GM12878 (cell line): ENCODE data around the gene ADAMTS17. TPM values are rescaled to one million over a fixed set of nuclear protein-coding genes. Genes with fewer than 3 reads are reported as not detected.

Source experiments
- ATAC-seq: fragments of 200-7000 bp; cut with Tn5 transposase; 3 replicates; pipeline ENCODE4 v1.9.1; 2020; ENCODE audit warnings: mild to moderate bottlenecking, moderate library complexity
- BruUV-seq: library from RNA; stranded (reverse); fragments of 400-500 nt; replicated peaks from 2 replicates; lab custom pipeline; 2021; lab: Mats Ljungman, UMichigan
- CTCF ChIA-PET: fragments of 300-600 bp; sonication (Branson Sonifier 250); formaldehyde crosslinking; extraction: SDS; loops from one replicate; lab custom pipeline; 2021; ENCODE audit warnings: inconsistent platforms; lab: Yijun Ruan, JAX
- POLR2A ChIA-PET: fragments of 350-600 bp; formaldehyde crosslinking; extraction: SDS; loops from one replicate; lab custom pipeline; 2021; ENCODE audit warnings: inconsistent platforms; lab: Charles Lee
- RAD21 ChIA-PET: fragments of 300-600 bp; sonication (Branson Sonifier 250); formaldehyde crosslinking; loops from one replicate; lab custom pipeline; 2023; ENCODE audit warnings: antibody characterized with exemption; ENCODE audit not compliant: unreplicated experiment; lab: Charles Lee
- SMC1A ChIA-PET: fragments of 300-600 bp; sonication (Branson Sonifier 250); formaldehyde crosslinking; loops from one replicate; lab custom pipeline; 2023; ENCODE audit not compliant: unreplicated experiment, uncharacterized antibody; lab: Charles Lee
- DNase-seq: peaks from one replicate; pipeline ENCODE4 v3.0.0-alpha.2; 2011; ENCODE audit warnings: low read depth, low spot score
- FAIRE-seq: peaks from 3 replicates; lab custom pipeline; 2011; peaks lifted over from hg19 to GRCh38; lab: Jason Lieb, UNC
- H2AFZ ChIP-seq: 2 replicates; pipeline ENCODE4 v1.6.0; 2011; ENCODE audit warnings: low read depth, low read length, control low read depth; ENCODE audit not compliant: control insufficient read depth
- H3K27ac ChIP-seq: 2 replicates; pipeline ENCODE4 v1.5.1; 2011; ENCODE audit warnings: control low read depth; ENCODE audit not compliant: control insufficient read depth, insufficient read depth
- H3K27me3 ChIP-seq, 2 experiments: replicated peaks in 1 of 2; 2 replicates each; pipeline versions ENCODE4 v1.6.0 to v1.6.1; 2011; ENCODE audit warnings: low read length in 1 of 2; ENCODE audit not compliant: control insufficient read depth in 2 of 2, insufficient read depth in 2 of 2
- H3K36me3 ChIP-seq, 2 experiments: 2 replicates each; pipeline ENCODE4 v1.5.1; 2011; ENCODE audit warnings: low read length in 1 of 2; ENCODE audit not compliant: control insufficient read depth in 2 of 2, insufficient read depth in 2 of 2
- H3K4me1 ChIP-seq: 2 replicates; pipeline ENCODE4 v1.6.1; 2011; ENCODE audit warnings: mild to moderate bottlenecking, low read length, moderate library complexity, mixed read lengths; ENCODE audit not compliant: control insufficient read depth, insufficient read depth
- H3K4me2 ChIP-seq: 2 replicates; pipeline ENCODE4 v1.6.0; 2011; ENCODE audit warnings: control low read depth; ENCODE audit not compliant: control insufficient read depth, insufficient read depth
- H3K4me3 ChIP-seq: fragments of 200-600 bp; sonication (generic); 2 replicates; pipeline ENCODE4 v1.5.1; 2016
- H3K79me2 ChIP-seq: 2 replicates; pipeline ENCODE4 v1.6.0; 2011; ENCODE audit warnings: low read length; ENCODE audit not compliant: control insufficient read depth, insufficient read depth
- H3K9ac ChIP-seq: 2 replicates; pipeline ENCODE4 v1.8.0; 2011; ENCODE audit warnings: low read length, control low read depth, mixed read lengths; ENCODE audit not compliant: control insufficient read depth, insufficient read depth
- H3K9me3 ChIP-seq: replicated peaks from 3 replicates; pipeline ENCODE4 v1.5.1; 2011; ENCODE audit warnings: mild to moderate bottlenecking, low read length; ENCODE audit not compliant: control insufficient read depth, insufficient read depth
- H4K20me1 ChIP-seq: 2 replicates; pipeline ENCODE4 v1.6.0; 2011; ENCODE audit not compliant: control insufficient read depth, insufficient read depth
- ATF7 ChIP-seq: fragments of 450-650 bp; IDR thresholded peaks from 2 replicates; pipeline ENCODE4 v1.6.1; 2016; ENCODE audit warnings: low read depth, mild to moderate bottlenecking
- ESRRA ChIP-seq: IDR thresholded peaks from 2 replicates; pipeline ENCODE4 v1.6.1; 2012; ENCODE audit warnings: mild to moderate bottlenecking, low read length, improper control_type of control experiment
- JUNB ChIP-seq: IDR thresholded peaks from 2 replicates; pipeline ENCODE4 v1.6.1; 2016; ENCODE audit warnings: antibody characterized with exemption, mild to moderate bottlenecking
- POLR2A ChIP-seq: IDR thresholded peaks from 2 replicates; pipeline ENCODE4 v1.6.1; 2011; ENCODE audit warnings: low read depth, mild to moderate bottlenecking, low read length
- RB1 ChIP-seq: fragments of 450-650 bp; formaldehyde crosslinking; IDR thresholded peaks from 2 replicates; pipeline ENCODE4 v1.6.1; 2017; ENCODE audit warnings: mild to moderate bottlenecking, borderline replicate concordance
- RFX5 ChIP-seq: IDR thresholded peaks from 2 replicates; pipeline ENCODE4 v1.6.1; 2011; ENCODE audit warnings: low read depth, low read length, improper control_type of control experiment
- SPI1 ChIP-seq: IDR thresholded peaks from 2 replicates; pipeline ENCODE4 v1.6.1; 2011; ENCODE audit warnings: low read depth, mild to moderate bottlenecking, low read length, moderate library complexity, borderline replicate concordance; ENCODE audit not compliant: insufficient read depth
- STAT1 ChIP-seq: fragments of 450-650 bp; conservative IDR thresholded peaks from 2 replicates; pipeline ENCODE4 v1.6.1; 2014; ENCODE audit warnings: antibody characterized with exemption, mild to moderate bottlenecking
- SUZ12 ChIP-seq: fragments of 200-600 bp; sonication (generic); IDR thresholded peaks from one replicate; pipeline ENCODE4 v1.6.1; 2018; ENCODE audit warnings: antibody characterized with exemption, mild to moderate bottlenecking; ENCODE audit not compliant: unreplicated experiment
- WRNIP1 ChIP-seq: IDR thresholded peaks from 2 replicates; pipeline ENCODE4 v1.6.1; 2011; ENCODE audit warnings: low read depth, low read length, improper control_type of control experiment, borderline replicate concordance
- ZNF622 ChIP-seq: fragments of 450-650 bp; IDR thresholded peaks from 2 replicates; pipeline ENCODE4 v1.6.1; 2017; ENCODE audit warnings: mild to moderate bottlenecking, inconsistent platforms
- ZSCAN29 ChIP-seq: fragments of 450-650 bp; IDR thresholded peaks from 2 replicates; pipeline ENCODE4 v1.6.1; 2017; ENCODE audit warnings: mild to moderate bottlenecking, moderate library complexity
- WGBS: methylation state at CpG from one replicate; pipeline ENCODE4 v1.1.6; 2016; ENCODE audit warnings: low lambda C conversion rate; ENCODE audit not compliant: insufficient replicate concordance, insufficient coverage; ENCODE audit errors: missing lambda C conversion rate; 5-methylcytosine and 5-hydroxymethylcytosine counted together
- in situ Hi-C: fragments of 300-500 bp; cut with MboI; formaldehyde crosslinking; loops from 9 replicates; pipeline ENCODE4 v1.14.3; 2018; ENCODE audit warnings: mixed read lengths
- intact Hi-C: fragments of 100-400 bp; cut with micrococcal nuclease; formaldehyde crosslinking; loops from one replicate; pipeline ENCODE4 v1.14.2; 2022; ENCODE audit not compliant: unreplicated experiment
- polyA plus RNA-seq, 11 experiments: library from polyadenylated mRNA; depleted of rRNA in 4 of 11; unstranded in 6 of 11; stranded (reverse) in 5 of 11; fragments of >200 nt; fragmentation: Nextera tagmentation in 4 of 11; fragmentation: Illumina TruSeq in 1 of 11; extraction: Ambion mirVana in 4 of 11; extraction: Trizol in 1 of 11; gene quantifications; 1 replicate in 1 of 11; 2 replicates in 10 of 11; pipeline versions ENCODE4 v1.2.1 to v1.2.3, GENCODE V29; 2011 to 2016; ENCODE audit warnings: inconsistent platforms in 2 of 11, missing spikeins in 2 of 11, low read depth in 1 of 11
- total RNA-seq, 4 experiments: library from RNA; depleted of rRNA in 3 of 4; stranded (reverse); fragments of >200 nt in 3 of 4; fragmentation: Illumina TruSeq in 1 of 4; extraction: Trizol in 1 of 4; gene quantifications; 2 replicates each; pipeline versions ENCODE4 v1.2.1 to v1.2.3, GENCODE V29; 2013 to 2021
- TF ChIP-seq, protein P1 (sequence below): fragments of 450-650 bp; IDR thresholded peaks from 2 replicates; pipeline ENCODE4 v1.6.1; 2016; ENCODE audit warnings: mild to moderate bottlenecking
- TF ChIP-seq, protein P2 (sequence below): fragments of 450-650 bp; formaldehyde crosslinking; IDR thresholded peaks from 2 replicates; pipeline ENCODE4 v1.4.0; 2022; ENCODE audit warnings: mild to moderate bottlenecking, moderate library complexity
- TF ChIP-seq, protein P3 (sequence below): fragments of 150-350 bp; IDR thresholded peaks from 2 replicates; pipeline ENCODE4 v1.6.1; 2016; ENCODE audit warnings: low read depth, low read length
- TF ChIP-seq, protein P4 (sequence below): fragments of 450-650 bp; IDR thresholded peaks from 2 replicates; pipeline ENCODE4 v1.6.1; 2017; ENCODE audit warnings: low read depth, mild to moderate bottlenecking, moderate library complexity

The ADAMTS17 gene
- total and polyA plus RNA-seq, 10 of the 15 experiments (the other 5 are each of a cell fraction or from before 2014, with no cell fraction given): 0.04 to 0.50 (median 0.10) TPM; not detected in 4

DNA sequence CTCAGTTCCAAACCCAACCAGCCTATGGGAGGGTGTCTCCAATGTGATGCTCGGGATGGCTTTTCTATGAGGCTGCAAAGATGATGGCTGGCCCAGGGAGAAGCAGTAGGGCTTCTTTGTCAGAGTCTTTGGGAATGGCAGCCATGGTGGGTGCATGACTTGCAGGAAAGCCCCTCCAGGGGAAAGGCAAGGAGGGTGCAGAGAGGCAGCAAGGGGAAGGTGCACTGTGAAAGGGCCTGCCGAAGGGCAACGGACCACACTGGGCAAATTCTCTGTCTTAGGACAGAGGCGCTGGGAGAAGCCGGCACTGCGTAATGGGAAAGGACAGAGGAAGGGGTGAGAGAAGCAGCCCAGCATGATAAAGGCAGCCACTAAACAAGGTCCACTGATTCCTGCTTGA is 305.8 kb downstream of the ADAMTS17 start (continued):
- TF ChIP-seq SUZ12: no peak

DNA sequence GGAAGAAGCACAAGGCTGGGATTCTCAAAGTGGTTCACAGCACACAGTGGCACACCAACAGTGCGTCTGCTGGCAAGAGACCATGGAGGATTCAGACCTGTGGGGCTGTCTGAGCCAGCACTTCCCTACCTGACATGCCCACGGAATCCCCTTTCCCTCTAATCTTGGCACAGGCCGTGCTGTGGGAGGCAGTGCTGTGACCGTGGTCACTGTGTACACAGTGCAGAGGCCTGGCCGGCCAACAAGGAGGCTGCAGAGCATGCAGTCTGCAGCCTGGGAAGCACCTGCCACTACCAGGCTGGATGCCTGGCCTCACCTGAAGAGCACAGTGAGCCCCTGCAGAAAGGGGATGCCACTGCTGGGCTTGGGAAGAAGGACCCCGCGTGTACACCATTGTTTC is 307.6 kb downstream of the ADAMTS17 start:
- no peaks in the 10 kb centered on the region; a peak in 1 of 4 replicates for H3K27me3 ChIP-seq
- DNase-seq (no peak), FAIRE-seq (no peak), ATAC-seq (no peak)
- no peak overlapping the region for H2AFZ ChIP-seq
- no peaks in the 10 kb centered on the region for H3K79me2 ChIP-seq
- whole genome bisulfite sequencing: 8% methylated on average over 7 of the region's 7 CpGs
- in situ Hi-C loops: no loop called here
- H3K4me3 ChIP-seq: no peak overlapping the region
- ChIA-PET SMC1A (interaction anchor here (1.3 kb wide), 1 partner anchor 124 kb away, joined by 3 read pairs; no protein-coding TSS in a partner anchor), POLR2A (no interaction called here), CTCF (no interaction called here), RAD21 (no interaction called here)
- H3K9ac ChIP-seq: no peak overlapping the region
- BruUV-seq: no TSS peak
- no peaks in the 10 kb centered on the region for H3K36me3 ChIP-seq
- no peaks in the 10 kb centered on the region; the same call in 1 of the 3 replicates for H3K9me3 ChIP-seq
- no peaks in the 10 kb centered on the region for H4K20me1 ChIP-seq
- intact Hi-C loops: no loop called here
- H3K27ac ChIP-seq: no peak overlapping the region
- no peak overlapping the region for H3K4me2 ChIP-seq
- no peaks in the 10 kb centered on the region for H3K4me1 ChIP-seq
- no peak for TF ChIP-seq ZNF622
- no peak for TF ChIP-seq JUNB
- TF ChIP-seq, protein P1, sequence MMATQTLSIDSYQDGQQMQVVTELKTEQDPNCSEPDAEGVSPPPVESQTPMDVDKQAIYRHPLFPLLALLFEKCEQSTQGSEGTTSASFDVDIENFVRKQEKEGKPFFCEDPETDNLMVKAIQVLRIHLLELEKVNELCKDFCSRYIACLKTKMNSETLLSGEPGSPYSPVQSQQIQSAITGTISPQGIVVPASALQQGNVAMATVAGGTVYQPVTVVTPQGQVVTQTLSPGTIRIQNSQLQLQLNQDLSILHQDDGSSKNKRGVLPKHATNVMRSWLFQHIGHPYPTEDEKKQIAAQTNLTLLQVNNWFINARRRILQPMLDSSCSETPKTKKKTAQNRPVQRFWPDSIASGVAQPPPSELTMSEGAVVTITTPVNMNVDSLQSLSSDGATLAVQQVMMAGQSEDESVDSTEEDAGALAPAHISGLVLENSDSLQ: no peak
- TF ChIP-seq, protein P2, sequence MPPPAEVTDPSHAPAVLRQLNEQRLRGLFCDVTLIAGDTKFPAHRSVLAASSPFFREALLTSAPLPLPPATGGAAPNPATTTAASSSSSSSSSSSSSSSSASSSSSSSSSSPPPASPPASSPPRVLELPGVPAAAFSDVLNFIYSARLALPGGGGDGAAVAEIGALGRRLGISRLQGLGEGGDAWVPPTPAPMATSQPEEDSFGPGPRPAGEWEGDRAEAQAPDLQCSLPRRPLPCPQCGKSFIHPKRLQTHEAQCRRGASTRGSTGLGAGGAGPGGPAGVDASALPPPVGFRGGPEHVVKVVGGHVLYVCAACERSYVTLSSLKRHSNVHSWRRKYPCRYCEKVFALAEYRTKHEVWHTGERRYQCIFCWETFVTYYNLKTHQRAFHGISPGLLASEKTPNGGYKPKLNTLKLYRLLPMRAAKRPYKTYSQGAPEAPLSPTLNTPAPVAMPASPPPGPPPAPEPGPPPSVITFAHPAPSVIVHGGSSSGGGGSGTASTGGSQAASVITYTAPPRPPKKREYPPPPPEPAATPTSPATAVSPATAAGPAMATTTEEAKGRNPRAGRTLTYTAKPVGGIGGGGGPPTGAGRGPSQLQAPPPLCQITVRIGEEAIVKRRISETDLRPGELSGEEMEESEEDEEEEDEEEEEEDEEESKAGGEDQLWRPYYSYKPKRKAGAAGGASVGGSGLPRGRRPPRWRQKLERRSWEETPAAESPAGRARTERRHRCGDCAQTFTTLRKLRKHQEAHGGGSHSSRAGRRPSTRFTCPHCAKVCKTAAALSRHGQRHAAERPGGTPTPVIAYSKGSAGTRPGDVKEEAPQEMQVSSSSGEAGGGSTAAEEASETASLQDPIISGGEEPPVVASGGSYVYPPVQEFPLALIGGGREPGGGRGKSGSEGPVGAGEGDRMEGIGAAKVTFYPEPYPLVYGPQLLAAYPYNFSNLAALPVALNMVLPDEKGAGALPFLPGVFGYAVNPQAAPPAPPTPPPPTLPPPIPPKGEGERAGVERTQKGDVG (CRISPR knock-in tag): no peak
- TF ChIP-seq, protein P3, sequence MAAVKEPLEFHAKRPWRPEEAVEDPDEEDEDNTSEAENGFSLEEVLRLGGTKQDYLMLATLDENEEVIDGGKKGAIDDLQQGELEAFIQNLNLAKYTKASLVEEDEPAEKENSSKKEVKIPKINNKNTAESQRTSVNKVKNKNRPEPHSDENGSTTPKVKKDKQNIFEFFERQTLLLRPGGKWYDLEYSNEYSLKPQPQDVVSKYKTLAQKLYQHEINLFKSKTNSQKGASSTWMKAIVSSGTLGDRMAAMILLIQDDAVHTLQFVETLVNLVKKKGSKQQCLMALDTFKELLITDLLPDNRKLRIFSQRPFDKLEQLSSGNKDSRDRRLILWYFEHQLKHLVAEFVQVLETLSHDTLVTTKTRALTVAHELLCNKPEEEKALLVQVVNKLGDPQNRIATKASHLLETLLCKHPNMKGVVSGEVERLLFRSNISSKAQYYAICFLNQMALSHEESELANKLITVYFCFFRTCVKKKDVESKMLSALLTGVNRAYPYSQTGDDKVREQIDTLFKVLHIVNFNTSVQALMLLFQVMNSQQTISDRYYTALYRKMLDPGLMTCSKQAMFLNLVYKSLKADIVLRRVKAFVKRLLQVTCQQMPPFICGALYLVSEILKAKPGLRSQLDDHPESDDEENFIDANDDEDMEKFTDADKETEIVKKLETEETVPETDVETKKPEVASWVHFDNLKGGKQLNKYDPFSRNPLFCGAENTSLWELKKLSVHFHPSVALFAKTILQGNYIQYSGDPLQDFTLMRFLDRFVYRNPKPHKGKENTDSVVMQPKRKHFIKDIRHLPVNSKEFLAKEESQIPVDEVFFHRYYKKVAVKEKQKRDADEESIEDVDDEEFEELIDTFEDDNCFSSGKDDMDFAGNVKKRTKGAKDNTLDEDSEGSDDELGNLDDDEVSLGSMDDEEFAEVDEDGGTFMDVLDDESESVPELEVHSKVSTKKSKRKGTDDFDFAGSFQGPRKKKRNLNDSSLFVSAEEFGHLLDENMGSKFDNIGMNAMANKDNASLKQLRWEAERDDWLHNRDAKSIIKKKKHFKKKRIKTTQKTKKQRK: no peak
- no peak for TF ChIP-seq RFX5
- no peak for TF ChIP-seq ZSCAN29
- TF ChIP-seq, protein P4, sequence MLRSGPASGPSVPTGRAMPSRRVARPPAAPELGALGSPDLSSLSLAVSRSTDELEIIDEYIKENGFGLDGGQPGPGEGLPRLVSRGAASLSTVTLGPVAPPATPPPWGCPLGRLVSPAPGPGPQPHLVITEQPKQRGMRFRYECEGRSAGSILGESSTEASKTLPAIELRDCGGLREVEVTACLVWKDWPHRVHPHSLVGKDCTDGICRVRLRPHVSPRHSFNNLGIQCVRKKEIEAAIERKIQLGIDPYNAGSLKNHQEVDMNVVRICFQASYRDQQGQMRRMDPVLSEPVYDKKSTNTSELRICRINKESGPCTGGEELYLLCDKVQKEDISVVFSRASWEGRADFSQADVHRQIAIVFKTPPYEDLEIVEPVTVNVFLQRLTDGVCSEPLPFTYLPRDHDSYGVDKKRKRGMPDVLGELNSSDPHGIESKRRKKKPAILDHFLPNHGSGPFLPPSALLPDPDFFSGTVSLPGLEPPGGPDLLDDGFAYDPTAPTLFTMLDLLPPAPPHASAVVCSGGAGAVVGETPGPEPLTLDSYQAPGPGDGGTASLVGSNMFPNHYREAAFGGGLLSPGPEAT: no peak
- TF ChIP-seq POLR2A: no peak
- TF ChIP-seq ESRRA: no peak
- no peak for TF ChIP-seq SPI1
- TF ChIP-seq ATF7: no peak
- no peak for TF ChIP-seq RB1
- TF ChIP-seq WRNIP1: no peak
- no peak for TF ChIP-seq STAT1
